GM23338 (cell line): ENCODE data around the gene PNPLA7. TPM values are rescaled to one million over a fixed set of nuclear protein-coding genes. Genes with fewer than 3 reads are reported as not detected.

Experiments
- ATAC-seq: fragments of 200-7000 bp; cut with Tn5 transposase; 3 replicates; pipeline ENCODE4 v1.9.1; 2020
- DNase-seq: peaks from one replicate; pipeline ENCODE4 v3.0.0-alpha.2; 2015; ENCODE audit warnings: low spot score
- H2AFZ ChIP-seq: fragments of 200-600 bp; sonication (generic); 2 replicates; pipeline ENCODE4 v1.8.0; 2016; ENCODE audit warnings: antibody characterized with exemption, mild to moderate bottlenecking, moderate library complexity
- H3F3A ChIP-seq: fragments of 200-600 bp; sonication (generic); replicated peaks from 2 replicates; pipeline ENCODE4 v1.8.0; 2017; ENCODE audit warnings: antibody characterized with exemption, mixed run types, low read depth
- H3K27ac ChIP-seq: fragments of 200-600 bp; sonication (generic); 2 replicates; pipeline ENCODE4 v1.6.1; 2016; ENCODE audit warnings: low read depth
- H3K27me3 ChIP-seq: fragments of 200-600 bp; sonication (generic); 2 replicates; pipeline ENCODE4 v1.8.0; 2016; ENCODE audit warnings: mild to moderate bottlenecking, mixed run types, moderate library complexity; ENCODE audit not compliant: insufficient read depth
- H3K36me3 ChIP-seq: fragments of 200-600 bp; sonication (generic); 2 replicates; pipeline ENCODE4 v1.8.0; 2016; ENCODE audit warnings: mild to moderate bottlenecking; ENCODE audit not compliant: insufficient read depth
- H3K4me1 ChIP-seq: fragments of 200-600 bp; sonication (generic); 2 replicates; pipeline ENCODE4 v1.8.0; 2016; ENCODE audit warnings: mild to moderate bottlenecking, moderate library complexity; ENCODE audit not compliant: insufficient read depth
- H3K4me2 ChIP-seq: fragments of 200-600 bp; sonication (generic); 2 replicates; pipeline ENCODE4 v1.7.1; 2017; ENCODE audit warnings: mixed run types
- H3K4me3 ChIP-seq: fragments of 200-600 bp; sonication (generic); 2 replicates; pipeline ENCODE4 v1.6.1; 2016; ENCODE audit warnings: mixed run types
- H3K79me2 ChIP-seq: fragments of 200-600 bp; sonication (generic); replicated peaks from 2 replicates; pipeline ENCODE4 v1.8.0; 2017; ENCODE audit warnings: mild to moderate bottlenecking; ENCODE audit not compliant: insufficient read depth
- H3K9me2 ChIP-seq: fragments of 200-600 bp; sonication (generic); 2 replicates; pipeline ENCODE4 v1.8.0; 2017; ENCODE audit not compliant: insufficient read depth
- H4K20me1 ChIP-seq: fragments of 200-600 bp; sonication (generic); replicated peaks from 2 replicates; pipeline ENCODE4 v1.8.0; 2017; ENCODE audit warnings: mild to moderate bottlenecking; ENCODE audit not compliant: insufficient read depth
- H3K27ac Mint-ChIP-seq: 2 replicates; pipeline ENCODE4 v1.8.0; 2020; ENCODE audit warnings: inconsistent platforms, mild to moderate bottlenecking, moderate library complexity, mixed read lengths
- H3K27me3 Mint-ChIP-seq: 3 replicates; pipeline ENCODE4 v1.8.0; 2022; ENCODE audit warnings: low read depth, mild to moderate bottlenecking, moderate library complexity, mixed read lengths, inconsistent platforms; ENCODE audit not compliant: insufficient read depth, poor library complexity
- H3K36me3 Mint-ChIP-seq: 3 replicates; pipeline ENCODE4 v1.8.0; 2021; ENCODE audit warnings: low read depth, mild to moderate bottlenecking, inconsistent platforms, moderate library complexity, mixed read lengths
- H3K4me1 Mint-ChIP-seq: 3 replicates; pipeline ENCODE4 v1.8.0; 2020; ENCODE audit warnings: mild to moderate bottlenecking, inconsistent platforms, mixed read lengths
- H3K4me3 Mint-ChIP-seq: 3 replicates; pipeline ENCODE4 v1.8.0; 2021; ENCODE audit warnings: moderate library complexity, mild to moderate bottlenecking, inconsistent platforms, mixed read lengths
- H3K9me3 Mint-ChIP-seq: 3 replicates; pipeline ENCODE4 v1.8.0; 2020; ENCODE audit warnings: moderate library complexity, mild to moderate bottlenecking, inconsistent platforms, mixed read lengths
- CREB1 ChIP-seq: fragments of 250-450 bp; sonication (Bioruptor Pico); IDR thresholded peaks from 2 replicates; pipeline ENCODE4 v1.5.0; 2020; ENCODE audit warnings: low read depth, mild to moderate bottlenecking, moderate library complexity
- EZH2phosphoT487 ChIP-seq: fragments of 200-600 bp; sonication (generic); IDR thresholded peaks from one replicate; pipeline ENCODE4 v1.8.1; 2018; ENCODE audit warnings: antibody characterized with exemption; ENCODE audit not compliant: unreplicated experiment
- NANOG ChIP-seq: IDR thresholded peaks from 2 replicates; pipeline ENCODE4 v1.6.1; 2016; ENCODE audit warnings: antibody characterized with exemption, borderline replicate concordance
- POLR2AphosphoS5 ChIP-seq: IDR thresholded peaks from 2 replicates; pipeline ENCODE4 v1.6.1; 2016; ENCODE audit warnings: antibody characterized with exemption, low read depth
- REST ChIP-seq: IDR thresholded peaks from one replicate; pipeline ENCODE4 v1.6.1; 2018; ENCODE audit warnings: antibody characterized with exemption; ENCODE audit not compliant: unreplicated experiment
- ZNF462 ChIP-seq: fragments of 250-450 bp; sonication (Bioruptor Pico); IDR thresholded peaks from 2 replicates; pipeline ENCODE4 v1.5.0; 2020; ENCODE audit warnings: mild to moderate bottlenecking, moderate library complexity
- polyA plus RNA-seq: library from polyadenylated mRNA; unstranded; fragments of >200 nt; fragmentation: Nextera tagmentation; extraction: Ambion mirVana; gene quantifications from 2 replicates; pipeline ENCODE4 v1.2.1, GENCODE V29; 2016
- total RNA-seq: library from RNA; depleted of rRNA; stranded (reverse); fragments of >200 nt; shearing (Covaris generic); gene quantifications from 2 replicates; pipeline ENCODE4 v1.2.3, GENCODE V29; 2014

The PNPLA7 gene
- total and polyA plus RNA-seq, 2 experiments from 2014 or later: 0.45 to 0.80 TPM

GRCh38 chr9:137586854-137587253, 36.7 kb upstream of the PNPLA7 start (continued):
- TF ChIP-seq ZNF462 (no peak), POLR2AphosphoS5 (no peak), NANOG (no peak)

GRCh38 chr9:137583957-137584356, 33.8 kb upstream of the PNPLA7 start:
- Histone ChIP-seq H3K79me2 (peaks cover 19% of the 10 kb centered on the region), H3K27me3 (no peaks in the 10 kb centered on the region), H4K20me1 (peaks cover 19% of the 10 kb centered on the region), H3K9me2 (no peaks in the 10 kb centered on the region), H3K36me3 (peaks cover 19% of the 10 kb centered on the region), H3K4me2 (no peak overlapping the region), H3K4me3 (no peak overlapping the region), H3K27ac (no peak overlapping the region), H3F3A (peaks cover 22% of the 10 kb centered on the region; the same call in 1 of the 2 replicates), H2AFZ (no peak overlapping the region), H3K4me1 (peaks cover 14% of the 10 kb centered on the region)
- ATAC-seq (no peak), DNase-seq (no peak)
- Mint-ChIP-seq H3K36me3 (peaks cover 76% of the 10 kb centered on the region), H3K27me3 (peaks cover 34% of the 10 kb centered on the region), H3K27ac (no peak overlapping the region), H3K4me1 (peaks cover 29% of the 10 kb centered on the region), H3K4me3 (no peak overlapping the region), H3K9me3 (no peaks in the 10 kb centered on the region; the same call in 2 of the 3 replicates)
- TF ChIP-seq ZNF462 (no peak), EZH2phosphoT487 (no peak), CREB1 (CRISPR knock-in tag) (no peak), REST (no peak)
